AG04449 (cell line): Measurements from ENCODE around the gene GPC1.

Experiments
- CTCF ChIA-PET: fragments of 350-600 bp; formaldehyde crosslinking; extraction: SDS; loops from one replicate; lab custom pipeline; 2021; ENCODE audit warnings: antibody characterized with exemption; lab: Yijun Ruan, JAX
- POLR2A ChIA-PET: fragments of 400-600, 350-600 bp; formaldehyde crosslinking; extraction: SDS; loops from one replicate; lab custom pipeline; 2020; ENCODE audit warnings: antibody characterized with exemption, inconsistent platforms; lab: Yijun Ruan, JAX
- DNase-seq: peaks from one replicate; pipeline ENCODE4 v3.0.0-alpha.2; 2010; ENCODE audit warnings: low read depth, low spot score
- H3K4me3 ChIP-seq: 2 replicates; pipeline ENCODE4 v1.5.1; 2011; ENCODE audit warnings: low read depth, mild to moderate bottlenecking, control low read depth, low read length
- CTCF ChIP-seq: IDR thresholded peaks from one replicate; pipeline ENCODE4 v1.5.1; 2011; ENCODE audit warnings: mild to moderate bottlenecking, moderate library complexity, low read length, control low read depth, inconsistent platforms; ENCODE audit not compliant: insufficient read depth; ENCODE audit errors: missing control alignments

Gene GPC1

DNA sequence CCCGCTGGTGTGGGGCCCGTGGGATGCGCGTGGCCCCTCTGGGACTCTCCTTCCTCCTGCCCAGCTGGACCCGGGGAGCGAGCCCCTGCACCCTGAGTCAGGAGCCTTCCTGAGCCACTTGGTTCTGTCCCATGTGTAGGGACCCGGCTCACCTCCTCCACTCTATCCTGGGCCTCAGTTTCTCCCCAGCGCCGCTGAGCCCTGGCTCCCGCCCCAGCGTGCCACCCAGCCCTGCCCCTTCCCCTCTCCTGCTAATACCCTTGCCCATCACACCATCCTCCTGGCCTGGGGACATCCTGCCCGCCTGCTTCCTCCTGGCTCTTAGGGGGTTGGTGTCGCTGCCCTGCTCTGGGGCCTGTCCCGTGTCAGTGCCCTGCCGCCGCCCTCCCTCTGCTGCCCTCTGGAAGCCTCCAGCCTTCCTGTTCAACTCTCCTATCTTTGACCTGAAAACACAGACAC lies 24.8 kb downstream of the GPC1 start:
- ChIA-PET POLR2A (no interaction called here), CTCF (no interaction called here)
- no peak for TF ChIP-seq CTCF
- no peak for DNase-seq
- H3K4me3 ChIP-seq, result no peak overlapping the region

DNA sequence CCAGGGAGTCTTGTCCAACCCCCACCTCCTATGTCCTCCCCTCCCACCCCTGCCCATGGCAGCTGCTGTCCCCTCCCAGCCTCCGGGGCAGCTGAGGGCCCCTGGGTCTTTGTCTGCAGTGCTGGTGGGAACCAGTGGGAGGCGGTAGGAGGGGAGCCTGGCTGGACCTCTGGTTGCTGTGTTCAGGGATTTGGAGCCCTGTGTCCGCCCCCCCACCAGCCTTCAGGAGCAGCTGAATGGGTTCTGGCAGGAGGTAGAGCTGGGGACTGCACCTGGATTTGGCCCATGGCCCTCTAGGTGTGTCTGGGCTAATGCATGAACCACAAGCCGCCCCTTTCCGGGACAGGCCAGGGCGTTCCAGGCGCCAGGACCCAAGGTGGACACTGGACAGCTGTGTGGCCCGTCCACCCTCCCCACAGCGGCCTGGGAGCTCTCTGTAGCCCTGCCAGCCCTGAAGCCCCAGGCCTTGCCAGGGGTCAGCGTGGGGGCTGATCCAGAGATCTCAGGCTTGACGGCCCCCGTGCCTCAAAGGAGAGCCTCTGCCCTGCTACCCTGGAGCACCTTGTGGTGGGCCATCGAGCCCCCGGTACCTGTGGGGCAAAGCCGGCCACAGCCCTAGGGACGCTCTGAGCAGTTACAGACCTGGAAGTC lies 25.4 kb downstream of the GPC1 start:
- POLR2A ChIA-PET, result no interaction called here
- CTCF ChIA-PET, result no interaction called here
- H3K4me3 ChIP-seq, result no peak overlapping the region
- peak; percentile 11 for TF ChIP-seq CTCF
- DNase-seq, result no peak

- ChIA-PET POLR2A (no interaction called here), CTCF (no interaction called here)
- TF ChIP-seq CTCF, result no peak
- DNase-seq, result no peak
- H3K4me3 ChIP-seq, result no peak overlapping the region
These were observed 26.1 kb downstream of the GPC1 start for GRCh38 chr2:240461471-240462072.

DNA sequence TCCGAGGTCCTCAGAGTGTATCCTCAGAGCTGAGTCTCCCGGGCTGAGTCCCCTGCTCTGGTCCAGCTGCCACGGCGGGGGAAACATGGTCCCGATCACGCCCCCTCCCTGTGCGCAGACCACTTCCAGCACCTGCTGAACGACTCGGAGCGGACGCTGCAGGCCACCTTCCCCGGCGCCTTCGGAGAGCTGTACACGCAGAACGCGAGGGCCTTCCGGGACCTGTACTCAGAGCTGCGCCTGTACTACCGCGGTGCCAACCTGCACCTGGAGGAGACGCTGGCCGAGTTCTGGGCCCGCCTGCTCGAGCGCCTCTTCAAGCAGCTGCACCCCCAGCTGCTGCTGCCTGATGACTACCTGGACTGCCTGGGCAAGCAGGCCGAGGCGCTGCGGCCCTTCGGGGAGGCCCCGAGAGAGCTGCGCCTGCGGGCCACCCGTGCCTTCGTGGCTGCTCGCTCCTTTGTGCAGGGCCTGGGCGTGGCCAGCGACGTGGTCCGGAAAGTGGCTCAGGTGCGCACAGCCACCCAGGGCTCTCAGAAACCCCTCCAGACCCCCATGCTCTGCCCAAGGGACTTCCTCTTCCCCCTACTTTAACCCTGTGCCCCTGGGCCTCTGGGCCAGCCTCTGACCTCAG lies 26.7 kb downstream of the GPC1 start:
- H3K4me3 ChIP-seq, result no peak overlapping the region
- no peak for DNase-seq
- ChIA-PET POLR2A (no interaction called here), CTCF (no interaction called here)
- no peak for TF ChIP-seq CTCF

DNA sequence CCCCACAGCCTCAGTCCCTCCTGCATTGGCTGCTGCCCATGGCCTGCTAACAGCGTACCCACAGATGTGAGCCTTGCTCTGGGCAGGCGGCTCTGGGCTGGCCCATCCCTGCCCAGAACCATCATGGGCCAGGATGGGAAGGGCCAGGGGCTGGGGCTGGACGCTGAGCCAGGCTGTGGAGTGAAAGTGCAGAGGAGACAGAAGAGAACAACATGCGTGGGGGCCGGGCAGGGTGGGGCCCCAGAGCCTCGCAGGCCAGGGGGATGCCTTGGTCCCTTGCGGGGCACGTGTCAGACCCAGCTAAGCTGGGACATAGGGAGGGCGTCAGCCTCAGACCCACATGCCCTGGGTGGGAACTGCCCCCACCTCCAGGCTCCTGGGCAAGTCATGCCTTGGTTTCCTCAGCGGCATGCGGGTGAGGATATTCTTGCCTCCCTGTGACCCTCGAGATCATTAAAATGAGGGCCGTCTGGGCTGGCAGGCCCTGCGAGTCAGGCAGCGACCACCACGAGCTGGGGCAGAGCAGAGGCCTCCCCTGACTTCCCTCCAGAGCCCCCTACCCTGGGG lies 27.3 kb downstream of the GPC1 start:
- no peak for TF ChIP-seq CTCF
- H3K4me3 ChIP-seq, result no peak overlapping the region
- POLR2A ChIA-PET, result no interaction called here
- no peak for DNase-seq
- CTCF ChIA-PET, result no interaction called here

- TF ChIP-seq CTCF, result no peak
- POLR2A ChIA-PET, result no interaction called here
- H3K4me3 ChIP-seq, result no peak overlapping the region
- CTCF ChIA-PET, result interaction anchor here (1.0 kb wide), 1 partner anchor 231 kb away, joined by 4 read pairs; no protein-coding TSS in a partner anchor
- DNase-seq, result no peak
These were observed 27.9 kb downstream of the GPC1 start for GRCh38 chr2:240463274-240463865.
